IPS DF 4.7 (cell line): ENCODE measurements around the gene CBL.

Source experiments
- DNase-seq: peaks from one replicate; pipeline ENCODE4 v3.0.0-alpha.2; 2013; ENCODE audit warnings: low spot score; ENCODE audit errors: extremely low read depth

CBL gene

GRCh38 chr11:119329320-119329719 lies 123.2 kb downstream of the CBL start:
- no peak for DNase-seq

GRCh38 chr11:119330237-119330636 lies 124.1 kb downstream of the CBL start:
- DNase-seq = no peak

- no peak for DNase-seq
Measured at GRCh38 chr11:119332111-119332765, 126.1 kb downstream of the CBL start.

GRCh38 chr11:119334174-119334930 lies 128.2 kb downstream of the CBL start, which contains the start of gene RNF26:
Gene RNF26, plus strand, starts transcription at chr11:119334527. Its CDS starts 596 bp downstream, at chr11:119335123.
- peak; percentile 95 for DNase-seq

GRCh38 chr11:119335091-119335654 lies 129.0 kb downstream of the CBL start:
- DNase-seq = no peak

- no peak for DNase-seq
Measured at GRCh38 chr11:119335655-119336543, 129.8 kb downstream of the CBL start.

- no peak for DNase-seq
Measured at GRCh38 chr11:119336744-119337469, 130.8 kb downstream of the CBL start.

GRCh38 chr11:119337581-119338317 lies 131.6 kb downstream of the CBL start:
- DNase-seq = no peak

- no peak for DNase-seq
Measured at GRCh38 chr11:119338318-119338890, 132.3 kb downstream of the CBL start.

- no peak for DNase-seq
Measured at GRCh38 chr11:119338965-119339588, 132.9 kb downstream of the CBL start.

- no peak for DNase-seq
Measured at GRCh38 chr11:119339589-119340334, 133.6 kb downstream of the CBL start.

- no peak for DNase-seq
Measured at GRCh38 chr11:119340335-119341221, 134.4 kb downstream of the CBL start, which contains the start of gene C1QTNF5. Gene C1QTNF5, minus strand, starts transcription at chr11:119340883. Its CDS starts 486 bp downstream, at chr11:119340397.

GRCh38 chr11:119341222-119342022 lies 135.3 kb downstream of the CBL start:
- no peak for DNase-seq

GRCh38 chr11:119342023-119342300 lies 135.8 kb downstream of the CBL start:
- no peak for DNase-seq

GRCh38 chr11:119342362-119343130 lies 136.4 kb downstream of the CBL start:
- no peak for DNase-seq

- no peak for DNase-seq
Measured at GRCh38 chr11:119343726-119344125, 137.6 kb downstream of the CBL start.
